IPS DF 4.7 (cell line): ENCODE measurements around the gene SMIM14.
"Not testable (repeated sequence)": the region's sequence is repeated elsewhere in the genome, so short reads cannot be mapped to it uniquely, and the experiment has no call there.

Source experiments
- DNase-seq: peaks from one replicate; pipeline ENCODE4 v3.0.0-alpha.2; 2013; ENCODE audit warnings: low spot score; ENCODE audit errors: extremely low read depth

SMIM14 gene

GRCh38 chr4:39648213-39648612, 9.5 kb upstream of the SMIM14 start:
- DNase-seq: no peak

GRCh38 chr4:39642885-39643552, 4.4 kb upstream of the SMIM14 start:
- no peak for DNase-seq

GRCh38 chr4:39641451-39641850, 2.8 kb upstream of the SMIM14 start:
- DNase-seq: no peak

- DNase-seq: no peak
Measured at GRCh38 chr4:39637586-39638353, 895 bp downstream of the SMIM14 start.

GRCh38 chr4:39637221-39637585, 1.5 kb downstream of the SMIM14 start:
- DNase-seq: no peak

- no peak for DNase-seq
Measured at GRCh38 chr4:39636531-39637184, 2.0 kb downstream of the SMIM14 start.

- DNase-seq: no peak
Measured at GRCh38 chr4:39635023-39635422, 3.6 kb downstream of the SMIM14 start.

GRCh38 chr4:39631700-39632079, 7.0 kb downstream of the SMIM14 start:
- no peak for DNase-seq

GRCh38 chr4:39627413-39627812, 11.3 kb downstream of the SMIM14 start:
- DNase-seq: no peak

GRCh38 chr4:39626913-39627312, 11.8 kb downstream of the SMIM14 start:
- DNase-seq: no peak

- DNase-seq: no peak
Measured at GRCh38 chr4:39626261-39626660, 12.4 kb downstream of the SMIM14 start.

- no peak for DNase-seq
Measured at GRCh38 chr4:39621582-39621981, 17.1 kb downstream of the SMIM14 start.

- no peak for DNase-seq
Measured at GRCh38 chr4:39620551-39621313, 17.9 kb downstream of the SMIM14 start.

GRCh38 chr4:39617534-39617933, 21.1 kb downstream of the SMIM14 start:
- no peak for DNase-seq

- no peak for DNase-seq
Measured at GRCh38 chr4:39616651-39617050, 22.0 kb downstream of the SMIM14 start.

GRCh38 chr4:39616112-39616511, 22.6 kb downstream of the SMIM14 start:
- not testable (repeated sequence) for DNase-seq

- no peak for DNase-seq
Measured at GRCh38 chr4:39614487-39615162, 24.0 kb downstream of the SMIM14 start.

- no peak for DNase-seq
Measured at GRCh38 chr4:39613093-39613656, 25.5 kb downstream of the SMIM14 start.

- DNase-seq: no peak
Measured at GRCh38 chr4:39609454-39609931, 29.2 kb downstream of the SMIM14 start.

- DNase-seq: no peak
Measured at GRCh38 chr4:39608451-39608850, 30.2 kb downstream of the SMIM14 start.

- DNase-seq: no peak
Measured at GRCh38 chr4:39606747-39607146, 31.9 kb downstream of the SMIM14 start.
